B cell (primary cell): ENCODE results near the gene MYO6. TPM values are rescaled to one million over a fixed set of nuclear protein-coding genes. Genes with fewer than 3 reads are reported as not detected.
"Not testable (repeated sequence)": the region's sequence is repeated elsewhere in the genome, so short reads cannot be mapped to it uniquely, and the experiment has no call there.

Experiments used
- ATAC-seq: fragments of 200-7000 bp; cut with Tn5 transposase; one replicate; pipeline ENCODE4 v1.10.0; 2021; ENCODE audit warnings: low read depth, mild to moderate bottlenecking, moderate number of reproducible peaks, moderate library complexity
- CTCF ChIA-PET: fragments of 350-600 bp; sonication (Branson Sonifier 250); formaldehyde crosslinking; loops from one replicate; lab custom pipeline; 2021; ENCODE audit warnings: antibody characterized with exemption, inconsistent platforms; lab: Charles Lee
- POLR2A ChIA-PET: fragments of 350-600 bp; sonication (Branson Sonifier 250); formaldehyde crosslinking; loops from one replicate; lab custom pipeline; 2021; ENCODE audit warnings: antibody characterized with exemption; lab: Charles Lee
- DNase-seq: peaks from one replicate; pipeline ENCODE4 v3.0.0; 2013
- H2AFZ ChIP-seq: 2 replicates; pipeline ENCODE4 v1.6.1; 2012; ENCODE audit warnings: mild to moderate bottlenecking, low read depth, low read length; ENCODE audit not compliant: insufficient read depth, poor library complexity, severe bottlenecking
- H3K27ac ChIP-seq, 2 donors: 1 replicate in 1 of 2; 2 replicates in 1 of 2; pipeline ENCODE4 v1.5.1; 2012 to 2013; ENCODE audit warnings: low read length in 2 of 2, mild to moderate bottlenecking in 2 of 2, moderate library complexity in 1 of 2
- H3K27me3 ChIP-seq, 4 experiments: fragments of 200-600 bp in 1 of 4; sonication (generic) in 1 of 4; replicated peaks in 1 of 4; 1 replicate in 2 of 4; 2 replicates in 2 of 4; pipeline versions ENCODE4 v1.6.1 to v1.7.0; 2013 to 2016; ENCODE audit warnings: low read length in 3 of 4, mild to moderate bottlenecking in 2 of 4, mixed read lengths in 1 of 4, moderate library complexity in 1 of 4; ENCODE audit not compliant: insufficient read depth in 4 of 4, control insufficient read depth in 3 of 4; ENCODE audit errors: control extremely low read depth in 1 of 4
- H3K36me3 ChIP-seq, 2 experiments: replicated peaks in 1 of 2; 1 replicate in 1 of 2; 2 replicates in 1 of 2; pipeline versions ENCODE4 v1.6.1 to v1.7.1; 2013; ENCODE audit warnings: low read length in 1 of 2; ENCODE audit not compliant: insufficient read depth in 2 of 2, control insufficient read depth in 1 of 2; ENCODE audit errors: control extremely low read depth in 1 of 2, extremely low read depth in 1 of 2
- H3K4me1 ChIP-seq, 2 donors: fragments of 200-600 bp in 1 of 2; sonication (generic) in 1 of 2; 1 replicate in 1 of 2; 2 replicates in 1 of 2; pipeline versions ENCODE4 v1.5.1 to v1.6.1; 2013 to 2017; ENCODE audit warnings: low read length in 2 of 2; ENCODE audit not compliant: control insufficient read depth in 2 of 2, insufficient read depth in 2 of 2
- H3K4me2 ChIP-seq: replicated peaks from 2 replicates; pipeline ENCODE3; 2012; ENCODE audit warnings: mild to moderate bottlenecking, low read depth, low read length; ENCODE audit not compliant: poor library complexity, severe bottlenecking
- H3K4me3 ChIP-seq, 5 experiments: fragments of 200-600 bp in 1 of 5; sonication (generic) in 1 of 5; 1 replicate in 3 of 5; 2 replicates in 2 of 5; pipeline versions ENCODE4 v1.5.1 to v1.7.0; 2011 to 2016; ENCODE audit warnings: low read length in 4 of 5, mild to moderate bottlenecking in 4 of 5, low read depth in 2 of 5, control low read depth in 1 of 5, moderate library complexity in 1 of 5; ENCODE audit not compliant: insufficient read depth in 1 of 5; ENCODE audit errors: control extremely low read depth in 1 of 5, extremely low read depth in 1 of 5
- H3K79me2 ChIP-seq: fragments of 200-600 bp; sonication (generic); one replicate; pipeline ENCODE4 v1.6.0; 2016; ENCODE audit warnings: low read length; ENCODE audit not compliant: control insufficient read depth, insufficient read depth
- H3K9ac ChIP-seq: fragments of 200-600 bp; sonication (generic); 2 replicates; pipeline ENCODE4 v1.6.1; 2017; ENCODE audit warnings: mild to moderate bottlenecking, low read length, moderate library complexity
- H3K9me3 ChIP-seq, 3 donors: one replicate each; pipeline versions ENCODE4 v1.6.1 to v1.7.1; 2013; ENCODE audit warnings: low read length in 2 of 3; ENCODE audit not compliant: control insufficient read depth in 2 of 3, insufficient read depth in 1 of 3; ENCODE audit errors: control extremely low read depth in 1 of 3
- H4K20me1 ChIP-seq: 2 replicates; pipeline ENCODE4 v1.6.0; 2012; ENCODE audit warnings: mild to moderate bottlenecking, low read length; ENCODE audit not compliant: insufficient read depth, control insufficient read depth, poor library complexity, severe bottlenecking
- H3K27ac Mint-ChIP-seq: one replicate; pipeline ENCODE4 v1.8.0; 2021; ENCODE audit warnings: mixed read lengths
- H3K27me3 Mint-ChIP-seq: one replicate; pipeline ENCODE4 v1.8.0; 2021; ENCODE audit warnings: mixed read lengths
- H3K4me1 Mint-ChIP-seq: one replicate; pipeline ENCODE4 v1.8.0; 2021; ENCODE audit warnings: mixed read lengths
- H3K4me3 Mint-ChIP-seq: one replicate; pipeline ENCODE4 v1.8.0; 2021; ENCODE audit warnings: mixed read lengths
- H3K9me3 Mint-ChIP-seq: one replicate; pipeline ENCODE4 v1.8.0; 2022; ENCODE audit warnings: mixed read lengths; ENCODE audit not compliant: insufficient read depth
- EZH2 ChIP-seq: IDR thresholded peaks from 2 replicates; pipeline ENCODE4 v1.6.1; 2012; ENCODE audit warnings: borderline replicate concordance, low read depth, mild to moderate bottlenecking, moderate library complexity, low read length; ENCODE audit not compliant: insufficient read depth, poor library complexity, severe bottlenecking
- WGBS: methylation state at CpG from one replicate; pipeline ENCODE4 v1.1.5; 2013; ENCODE audit warnings: missing lambda C conversion rate; ENCODE audit not compliant: insufficient coverage; 5-methylcytosine and 5-hydroxymethylcytosine counted together
- intact Hi-C: fragments of 100-400 bp; cut with micrococcal nuclease; formaldehyde crosslinking; loops from one replicate; pipeline ENCODE4 v1.10.0; 2022
- polyA plus RNA-seq: library from polyadenylated mRNA; depleted of rRNA; stranded (reverse); fragments of >200 nt; gene quantifications from 2 replicates; pipeline ENCODE4 v1.2.3, GENCODE V29; 2012
- total RNA-seq, 2 donors: library from RNA; stranded (reverse); fragments of 120-200 nt in 1 of 2; gene quantifications; 1 replicate in 1 of 2; 2 replicates in 1 of 2; pipeline versions ENCODE4 v1.2.3 to v1.2.4, GENCODE V29; 2013 to 2022
- TF ChIP-seq, protein P1 (sequence below): fragments of 200-600 bp; IDR thresholded peaks from one replicate; pipeline ENCODE4 v1.8.0; 2022; ENCODE audit warnings: antibody characterized with exemption, mild to moderate bottlenecking

MYO6 gene
- total and polyA plus RNA-seq, 2 donors (not counting 1 experiment from before 2014, with no cell fraction given), result 0.09 to 0.59 TPM

- no peaks in the 10 kb centered on the region for H3K27me3 Mint-ChIP-seq
- intact Hi-C loops, result no loop called here
- WGBS, result no CpG with 5 or more reads among the region's 3 CpGs
Measured at GRCh38 chr6:75896526-75896925, 147.5 kb downstream of the MYO6 start.

DNA sequence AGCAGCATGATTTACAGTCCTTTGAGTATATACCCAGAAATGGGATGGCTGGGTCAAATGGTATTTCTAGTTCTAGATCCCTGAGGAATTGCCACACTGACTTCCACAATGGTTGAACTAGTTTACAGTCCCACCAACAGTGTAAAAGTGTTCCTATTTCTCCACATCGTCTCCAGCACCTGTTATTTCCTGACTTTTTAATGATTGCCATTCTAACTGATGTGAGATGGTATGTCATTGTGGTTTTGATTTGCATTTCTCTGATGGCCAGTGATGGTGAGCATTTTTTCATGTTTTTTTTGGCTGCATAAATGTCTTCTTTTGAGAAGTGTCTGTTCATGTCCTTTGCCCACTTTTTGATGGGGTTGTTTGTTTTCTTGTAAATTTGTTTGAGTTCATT is 151.2 kb downstream of the MYO6 start:
- H3K27me3 ChIP-seq, intact Hi-C loops, H3K9ac ChIP-seq, POLR2A ChIA-PET, H3K4me1 Mint-ChIP-seq, H3K27ac Mint-ChIP-seq, H4K20me1 ChIP-seq, DNase-seq, H3K9me3 ChIP-seq, H2AFZ ChIP-seq, H3K4me3 Mint-ChIP-seq, CTCF ChIA-PET, ATAC-seq, H3K36me3 ChIP-seq, H3K4me3 ChIP-seq, H3K79me2 ChIP-seq, H3K27me3 Mint-ChIP-seq, H3K4me2 ChIP-seq, H3K9me3 Mint-ChIP-seq, H3K27ac ChIP-seq, H3K4me1 ChIP-seq: not testable (repeated sequence)
- no CpG with 5 or more reads among the region's 1 CpG for WGBS

More at GRCh38 chr6:75896526-75896925, 147.5 kb downstream of the MYO6 start:
- no peak overlapping the region for H3K4me2 ChIP-seq
- H4K20me1 ChIP-seq, result no peaks in the 10 kb centered on the region
- H3K4me1 ChIP-seq, result no peaks in the 10 kb centered on the region
- no peak for TF ChIP-seq EZH2
- TF ChIP-seq, protein P1, sequence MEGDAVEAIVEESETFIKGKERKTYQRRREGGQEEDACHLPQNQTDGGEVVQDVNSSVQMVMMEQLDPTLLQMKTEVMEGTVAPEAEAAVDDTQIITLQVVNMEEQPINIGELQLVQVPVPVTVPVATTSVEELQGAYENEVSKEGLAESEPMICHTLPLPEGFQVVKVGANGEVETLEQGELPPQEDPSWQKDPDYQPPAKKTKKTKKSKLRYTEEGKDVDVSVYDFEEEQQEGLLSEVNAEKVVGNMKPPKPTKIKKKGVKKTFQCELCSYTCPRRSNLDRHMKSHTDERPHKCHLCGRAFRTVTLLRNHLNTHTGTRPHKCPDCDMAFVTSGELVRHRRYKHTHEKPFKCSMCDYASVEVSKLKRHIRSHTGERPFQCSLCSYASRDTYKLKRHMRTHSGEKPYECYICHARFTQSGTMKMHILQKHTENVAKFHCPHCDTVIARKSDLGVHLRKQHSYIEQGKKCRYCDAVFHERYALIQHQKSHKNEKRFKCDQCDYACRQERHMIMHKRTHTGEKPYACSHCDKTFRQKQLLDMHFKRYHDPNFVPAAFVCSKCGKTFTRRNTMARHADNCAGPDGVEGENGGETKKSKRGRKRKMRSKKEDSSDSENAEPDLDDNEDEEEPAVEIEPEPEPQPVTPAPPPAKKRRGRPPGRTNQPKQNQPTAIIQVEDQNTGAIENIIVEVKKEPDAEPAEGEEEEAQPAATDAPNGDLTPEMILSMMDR, result no peak
- Mint-ChIP-seq H3K4me1 (no peaks in the 10 kb centered on the region), H3K4me3 (no peak overlapping the region), H3K27ac (no peak overlapping the region), H3K9me3 (no peaks in the 10 kb centered on the region)
- DNase-seq, result no peak
- no peaks in the 10 kb centered on the region for H3K9me3 ChIP-seq
- H3K36me3 ChIP-seq, result no peaks in the 10 kb centered on the region
- H3K4me3 ChIP-seq, result no peak overlapping the region
- H3K27ac ChIP-seq, result no peak overlapping the region
- H3K27me3 ChIP-seq, result no peaks in the 10 kb centered on the region
- no peaks in the 10 kb centered on the region for H3K79me2 ChIP-seq
- CTCF ChIA-PET, result interaction anchor here (1.5 kb wide), 1 partner anchor 38 kb away, joined by 3 read pairs; no protein-coding TSS in a partner anchor
- no peak overlapping the region for H2AFZ ChIP-seq
- no peak overlapping the region for H3K9ac ChIP-seq
- no peak for ATAC-seq
- POLR2A ChIA-PET, result no interaction called here

GRCh38 chr6:75905129-75905528 is 156.1 kb downstream of the MYO6 start:
- intact Hi-C loops, result not testable (repeated sequence)

More at GRCh38 chr6:75905129-75905528, 156.1 kb downstream of the MYO6 start:
- H3K27me3 Mint-ChIP-seq, H3K9me3 Mint-ChIP-seq, POLR2A ChIA-PET, DNase-seq, H3K4me3 Mint-ChIP-seq, H3K27me3 ChIP-seq, H3K9ac ChIP-seq, H3K36me3 ChIP-seq, H3K9me3 ChIP-seq, H3K79me2 ChIP-seq, H3K4me3 ChIP-seq, H3K27ac Mint-ChIP-seq, ATAC-seq, H3K4me2 ChIP-seq, H2AFZ ChIP-seq, H3K27ac ChIP-seq, H3K4me1 Mint-ChIP-seq, H3K4me1 ChIP-seq, H4K20me1 ChIP-seq: not testable (repeated sequence)
- CTCF ChIA-PET, result interaction anchor here (2.0 kb wide), 1 partner anchor 12 kb away, joined by 7 read pairs; no protein-coding TSS in a partner anchor
- WGBS, result 95% methylated on average over 14 of the region's 14 CpGs
